Skin of body (tissue), 2 donors: Measurements from ENCODE around the gene FYB1. TPM values are rescaled to one million over a fixed set of nuclear protein-coding genes. Genes with fewer than 3 reads are reported as not detected.

Experiments used
- DNase-seq: peaks from one replicate; lab custom pipeline; 2025; lab: John Stamatoyannopoulos, UW
- total RNA-seq: library from RNA; depleted of rRNA; stranded (reverse); fragments of >200 nt; gene quantifications from one replicate; pipeline ENCODE4 v1.2.3, GENCODE V29; 2014

FYB1 gene
- total RNA-seq, 1 donor from 2014 or later = 6.2 TPM

DNA sequence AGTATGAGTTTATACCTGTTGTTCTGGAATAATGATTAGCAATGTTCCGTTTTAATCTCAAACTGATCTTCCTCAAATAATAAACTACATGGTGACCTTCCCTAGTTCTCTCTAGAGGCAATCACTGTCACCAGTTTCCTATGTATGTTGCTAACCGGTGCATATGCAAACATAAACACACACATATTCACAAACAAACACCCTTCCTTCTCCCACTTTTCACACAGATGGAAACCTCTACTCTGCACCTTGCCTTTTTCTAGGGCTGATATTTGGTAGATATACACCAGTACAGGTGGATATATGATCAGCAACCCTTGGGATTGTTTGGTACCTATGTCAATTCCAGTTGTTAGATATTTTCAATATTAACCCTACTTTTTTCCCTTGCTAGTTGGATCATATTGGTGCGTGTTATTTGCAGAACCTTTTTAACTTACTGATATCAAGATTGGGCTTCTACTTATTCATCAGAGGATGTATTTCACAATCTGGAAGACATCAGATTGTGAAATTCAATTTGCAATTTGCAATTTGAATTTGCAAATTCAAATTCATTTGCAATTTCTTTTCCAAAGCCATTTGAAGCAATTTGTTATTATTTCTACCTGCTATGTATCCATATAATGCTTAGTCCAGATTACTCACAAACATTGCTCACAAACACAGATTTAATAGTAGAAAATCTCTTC, 12.6 kb downstream of the FYB1 start:
- no peak for DNase-seq

DNA sequence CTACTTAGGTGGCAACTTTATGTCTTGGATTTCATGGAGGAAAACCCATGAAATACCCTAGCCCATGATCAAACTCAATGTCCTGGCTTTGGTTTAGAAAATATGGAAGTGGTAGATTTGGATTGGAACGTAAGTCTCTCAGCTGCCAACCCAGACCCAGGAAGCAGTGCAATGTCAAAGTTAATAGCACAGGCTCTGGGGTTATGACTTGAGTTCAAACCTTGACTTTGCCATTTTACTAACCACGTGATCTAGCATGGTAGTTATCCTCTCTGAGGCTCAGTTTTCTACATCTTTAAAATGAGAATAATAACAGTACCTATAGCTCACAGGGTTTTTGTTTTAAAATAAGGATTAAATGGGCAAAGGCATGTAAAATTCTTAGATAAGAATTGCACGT, 13.8 kb downstream of the FYB1 start:
- DNase-seq = no peak

DNA sequence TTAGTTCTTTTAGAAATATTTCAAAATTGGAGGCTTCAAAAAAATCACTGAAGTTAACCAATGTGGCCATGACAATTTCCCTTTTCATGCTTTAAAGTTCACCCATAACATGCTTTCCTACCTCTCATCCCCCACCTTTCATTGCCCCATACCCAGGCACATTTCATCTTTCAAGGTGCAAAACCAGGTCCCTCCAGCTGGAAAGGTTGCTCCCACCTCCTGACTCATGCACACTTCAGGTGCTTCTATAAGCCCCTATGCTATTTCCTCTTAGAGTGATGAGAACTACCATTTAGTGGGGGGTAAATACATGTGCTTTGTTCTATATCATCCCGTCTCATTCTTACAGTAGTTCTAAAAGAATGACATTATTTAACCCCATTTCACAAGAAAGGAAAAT, 15.4 kb downstream of the FYB1 start:
- DNase-seq = no peak

DNA sequence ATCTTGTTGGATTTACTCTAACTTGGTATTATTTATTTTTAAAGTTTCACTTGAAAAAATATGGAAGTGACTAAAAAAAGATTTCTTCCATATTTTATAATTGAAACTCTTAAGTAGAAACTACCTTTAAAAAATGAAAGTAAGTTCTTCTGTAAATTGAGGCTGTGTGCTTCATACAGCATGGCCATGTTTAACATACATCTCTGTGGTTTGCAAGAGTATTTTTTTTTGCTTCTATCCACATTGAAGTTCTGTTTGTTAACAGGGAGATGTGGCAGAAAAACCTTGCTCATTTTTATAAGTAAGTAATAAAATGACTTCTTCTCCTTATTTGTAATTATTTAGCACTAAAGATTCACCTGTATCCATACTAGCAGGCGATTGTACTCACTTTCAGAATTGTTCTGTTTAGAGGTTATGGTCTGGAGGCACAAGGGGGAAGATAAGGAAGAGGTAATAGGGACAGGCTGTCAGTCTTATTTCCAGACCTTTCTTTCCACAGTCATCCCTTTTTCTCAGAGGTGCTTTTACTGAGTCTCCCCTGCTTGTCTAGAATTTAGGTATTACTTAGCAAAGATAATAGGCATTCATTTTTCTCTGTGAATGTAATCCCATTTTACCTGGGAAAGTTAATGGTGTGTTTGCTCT, 16.0 kb downstream of the FYB1 start:
- DNase-seq = no peak

DNA sequence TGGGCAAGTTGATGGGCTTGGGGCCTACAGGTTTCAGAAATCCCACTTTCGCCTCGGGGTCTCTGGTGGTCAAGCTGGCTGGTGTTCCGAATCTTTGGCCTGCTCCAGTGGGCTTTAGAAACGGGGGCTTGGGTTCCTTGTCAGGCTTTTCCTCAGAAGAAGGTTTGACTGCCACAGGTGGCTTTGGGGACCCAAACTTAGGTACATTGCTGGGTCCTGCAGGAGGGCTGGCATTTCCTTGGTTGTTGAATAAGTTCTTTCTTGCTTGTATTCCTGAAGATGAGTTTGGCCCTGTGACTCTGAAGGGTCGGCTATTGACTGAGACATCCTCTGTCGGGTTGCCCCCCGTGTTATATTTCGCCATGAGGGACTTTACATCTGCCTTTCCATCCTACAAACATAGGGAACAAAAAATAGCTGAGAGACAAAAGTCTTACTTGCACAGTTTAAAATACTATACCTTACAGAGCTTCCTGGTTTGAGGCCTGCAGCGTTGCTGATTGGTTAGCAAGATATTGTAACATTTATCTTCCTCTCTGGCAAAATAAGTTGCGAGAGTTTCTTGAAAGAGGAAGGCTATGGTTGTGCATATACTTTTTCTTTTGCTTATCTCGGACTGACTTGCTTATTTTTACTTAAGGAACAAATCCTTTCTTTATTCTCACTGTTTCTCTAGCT, 16.6 kb downstream of the FYB1 start:
- DNase-seq = no peak

DNA sequence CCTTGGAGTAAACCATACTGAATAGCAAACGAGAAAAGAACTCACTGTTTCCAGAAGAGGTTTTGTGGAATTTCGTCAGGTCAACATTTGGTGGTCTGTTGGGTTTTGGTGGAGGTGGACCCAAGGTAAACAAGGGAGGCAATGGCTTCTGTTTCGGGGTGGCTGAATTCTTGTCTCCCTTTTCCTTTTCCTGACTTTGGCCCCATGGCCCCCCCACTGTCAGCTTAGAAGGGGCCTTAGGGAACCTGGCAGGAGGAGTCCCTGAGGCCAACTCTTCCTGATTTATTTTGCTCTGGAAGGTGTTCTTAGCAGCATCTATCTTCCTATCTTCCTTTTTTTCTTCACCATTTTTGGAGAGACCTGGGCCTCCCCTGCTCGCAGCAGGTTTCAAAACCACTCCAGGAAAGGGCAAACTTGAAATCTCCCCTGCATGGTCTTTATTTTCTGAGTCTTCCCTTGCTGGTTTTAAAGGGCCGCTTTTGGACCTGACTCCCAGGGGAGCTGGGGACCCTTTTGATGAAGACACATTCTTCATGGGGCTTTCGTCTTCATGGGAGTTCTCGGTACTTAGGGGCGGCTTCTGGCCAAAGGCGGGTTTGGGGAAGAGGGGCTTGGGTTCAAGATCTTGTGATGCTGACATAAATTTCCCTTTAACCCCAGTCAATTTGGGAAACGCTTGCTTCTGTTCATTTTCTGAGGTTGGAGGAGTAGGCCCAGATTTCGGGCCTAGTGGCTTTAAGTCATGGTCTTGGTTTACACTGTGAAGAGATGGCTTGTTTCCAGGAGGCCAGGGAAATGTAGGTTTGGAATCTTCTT, 17.4 kb downstream of the FYB1 start:
- no peak for DNase-seq

DNA sequence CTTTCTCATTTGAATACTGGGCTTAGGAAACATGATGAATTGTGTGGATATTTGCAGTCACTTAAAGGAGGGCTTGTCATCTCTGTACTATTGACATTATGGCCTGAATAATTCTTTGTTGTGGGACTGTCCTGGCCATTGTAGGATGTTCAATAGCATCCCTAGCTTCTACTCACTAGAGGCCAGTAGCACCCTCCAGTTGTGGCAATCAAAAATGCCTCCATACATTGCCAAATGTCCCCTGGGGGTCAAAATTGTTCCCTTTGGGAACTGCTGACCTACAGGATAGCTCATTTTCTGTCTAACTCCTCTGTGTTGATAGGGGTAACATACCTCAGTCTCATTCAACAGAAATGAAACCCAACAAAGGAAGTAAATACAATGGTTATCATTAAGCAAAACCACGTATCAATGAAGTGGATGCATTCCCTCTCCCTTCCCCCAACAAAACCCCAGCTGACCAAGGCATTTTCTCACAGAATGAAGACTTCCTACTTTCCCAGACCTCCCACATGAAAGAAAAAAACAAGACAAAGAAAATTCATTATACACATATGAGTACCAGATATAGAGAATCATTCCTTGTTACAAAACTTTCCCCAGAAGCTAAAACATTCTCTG, 18.1 kb downstream of the FYB1 start:
- no peak for DNase-seq

DNA sequence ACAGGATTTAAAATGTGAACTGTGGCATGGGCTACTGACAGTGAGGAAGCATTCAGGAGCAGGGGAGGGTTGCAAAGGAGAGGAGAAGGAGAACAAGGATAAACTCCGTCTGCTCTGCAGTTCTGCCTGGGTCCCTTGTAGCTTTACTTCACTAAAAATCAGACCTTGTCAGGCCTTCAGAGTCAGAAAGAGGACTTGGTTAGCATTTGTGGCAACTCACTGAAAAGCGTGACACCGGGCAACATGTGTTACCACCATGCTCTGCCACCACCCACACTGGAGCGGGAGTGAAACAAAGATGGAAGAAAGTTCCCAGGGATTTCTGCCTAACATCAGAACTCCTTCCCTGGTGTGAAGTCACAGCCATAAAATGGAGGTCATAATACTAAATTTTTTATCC, 19.3 kb downstream of the FYB1 start:
- no peak for DNase-seq

DNA sequence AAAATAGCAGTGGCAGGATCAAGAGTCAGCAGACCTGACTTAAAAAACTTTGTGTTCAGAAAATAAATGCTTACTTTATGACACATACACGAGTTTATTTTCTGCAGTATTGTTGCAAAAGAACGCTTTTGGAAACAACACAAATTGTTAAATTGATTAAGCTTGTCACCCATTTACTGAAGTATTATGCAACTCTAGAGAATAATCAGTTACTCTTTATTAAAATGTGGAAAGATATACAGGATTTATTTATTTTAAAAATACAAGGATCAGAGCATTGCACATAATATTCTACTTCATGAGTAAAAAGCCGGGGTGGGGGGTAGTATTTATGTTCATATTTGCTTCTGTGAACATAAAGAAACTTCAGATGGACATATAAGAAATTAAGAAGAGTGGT, 20.0 kb downstream of the FYB1 start:
- no peak for DNase-seq

DNA sequence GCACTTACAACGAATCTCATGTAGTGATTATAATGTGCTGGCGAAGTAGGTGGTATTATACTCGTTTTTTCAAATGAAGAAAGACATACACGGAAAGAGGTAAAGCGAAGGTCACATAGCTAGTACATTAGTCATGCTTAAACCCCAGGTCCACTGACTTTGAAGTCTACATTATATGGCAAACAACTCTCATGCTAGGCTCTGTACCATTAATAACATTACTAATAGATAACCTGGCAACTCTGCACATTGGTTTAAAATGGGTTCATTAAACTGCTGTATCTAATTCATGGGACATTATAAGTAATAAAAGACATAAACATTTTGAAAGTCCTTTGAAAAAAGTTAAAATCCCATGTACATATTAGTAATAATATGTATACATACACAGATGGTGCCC, 21.2 kb downstream of the FYB1 start:
- no peak for DNase-seq

DNA sequence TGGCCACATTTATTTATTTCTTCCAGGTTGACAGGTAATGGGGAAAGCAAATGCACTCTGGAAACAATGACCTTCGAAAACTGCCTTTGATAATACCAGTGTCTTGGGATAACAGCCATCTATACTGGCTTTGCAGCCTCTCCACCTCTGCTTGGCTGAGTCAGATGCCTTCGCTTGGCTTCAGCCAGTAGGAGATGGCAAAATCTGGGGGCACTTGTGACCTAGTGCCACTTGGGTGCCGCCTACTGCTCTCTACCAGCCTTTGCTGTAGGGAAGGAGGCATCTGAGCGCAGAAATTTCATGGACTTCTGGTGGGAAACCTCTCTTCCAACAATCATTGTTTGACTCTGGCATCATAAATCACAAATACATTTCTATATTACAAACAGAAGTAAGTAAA, 21.8 kb downstream of the FYB1 start:
- no peak for DNase-seq

DNA sequence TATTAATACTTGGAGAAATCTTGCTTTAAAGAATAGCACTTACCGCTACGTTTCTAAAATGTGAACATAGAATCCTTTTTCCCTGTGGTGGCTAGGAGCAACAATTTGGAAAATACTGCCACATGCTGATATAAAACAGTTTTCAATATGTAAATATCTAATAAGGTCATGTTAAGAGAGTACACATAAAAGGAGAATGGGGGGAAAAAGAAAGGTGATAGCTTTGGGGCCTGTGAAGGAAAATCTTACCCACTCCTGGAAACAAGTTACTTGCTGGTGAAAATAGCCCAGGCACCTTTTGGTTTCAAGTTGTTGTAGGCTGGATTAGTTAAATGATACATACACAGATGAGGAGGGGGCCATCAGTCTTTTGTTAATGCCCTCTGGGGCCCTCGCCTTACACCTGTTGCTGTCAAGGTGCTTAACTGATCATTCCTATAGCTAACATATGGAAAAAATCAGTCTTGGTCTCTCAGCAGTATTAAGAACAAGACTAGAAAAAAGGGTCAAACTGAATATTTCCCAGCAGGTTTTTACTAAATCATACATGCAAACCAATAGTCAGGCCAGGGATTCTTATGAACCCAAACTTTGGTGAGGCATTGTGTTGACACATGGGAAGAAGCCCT, 24.1 kb downstream of the FYB1 start:
- no peak for DNase-seq

DNA sequence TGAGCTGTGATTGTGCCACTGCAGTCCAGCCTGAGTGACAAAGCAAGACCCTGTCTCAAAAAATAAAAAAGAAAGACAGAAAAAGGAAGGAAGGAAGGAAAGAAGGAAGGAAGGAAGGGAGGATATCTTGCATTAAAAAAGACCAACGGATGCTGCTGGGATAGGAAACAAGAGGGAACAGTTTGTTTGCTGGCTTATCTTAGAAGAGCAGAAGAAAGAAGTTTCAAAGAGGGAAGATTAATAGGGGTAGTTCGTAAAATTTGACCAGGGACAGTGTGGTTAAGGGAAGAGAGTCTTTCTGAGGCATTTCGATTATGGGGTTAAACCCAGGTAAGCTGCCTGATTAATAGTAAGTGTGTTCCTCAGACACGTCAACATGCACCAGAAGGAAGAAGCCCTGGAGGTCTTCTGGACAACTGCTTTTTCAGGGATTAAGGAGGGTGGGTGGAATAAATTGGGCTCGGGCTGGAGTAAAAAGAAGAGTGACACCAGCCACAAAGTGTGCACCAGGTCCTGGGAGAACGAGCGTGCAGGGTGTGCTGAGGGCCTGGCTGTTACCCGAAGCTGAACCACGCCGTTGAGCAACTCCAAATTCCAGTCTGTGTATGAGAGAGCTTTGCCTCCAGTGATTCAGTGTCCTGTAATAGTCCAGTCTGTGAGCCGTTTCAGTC, 24.8 kb downstream of the FYB1 start:
- no peak for DNase-seq

DNA sequence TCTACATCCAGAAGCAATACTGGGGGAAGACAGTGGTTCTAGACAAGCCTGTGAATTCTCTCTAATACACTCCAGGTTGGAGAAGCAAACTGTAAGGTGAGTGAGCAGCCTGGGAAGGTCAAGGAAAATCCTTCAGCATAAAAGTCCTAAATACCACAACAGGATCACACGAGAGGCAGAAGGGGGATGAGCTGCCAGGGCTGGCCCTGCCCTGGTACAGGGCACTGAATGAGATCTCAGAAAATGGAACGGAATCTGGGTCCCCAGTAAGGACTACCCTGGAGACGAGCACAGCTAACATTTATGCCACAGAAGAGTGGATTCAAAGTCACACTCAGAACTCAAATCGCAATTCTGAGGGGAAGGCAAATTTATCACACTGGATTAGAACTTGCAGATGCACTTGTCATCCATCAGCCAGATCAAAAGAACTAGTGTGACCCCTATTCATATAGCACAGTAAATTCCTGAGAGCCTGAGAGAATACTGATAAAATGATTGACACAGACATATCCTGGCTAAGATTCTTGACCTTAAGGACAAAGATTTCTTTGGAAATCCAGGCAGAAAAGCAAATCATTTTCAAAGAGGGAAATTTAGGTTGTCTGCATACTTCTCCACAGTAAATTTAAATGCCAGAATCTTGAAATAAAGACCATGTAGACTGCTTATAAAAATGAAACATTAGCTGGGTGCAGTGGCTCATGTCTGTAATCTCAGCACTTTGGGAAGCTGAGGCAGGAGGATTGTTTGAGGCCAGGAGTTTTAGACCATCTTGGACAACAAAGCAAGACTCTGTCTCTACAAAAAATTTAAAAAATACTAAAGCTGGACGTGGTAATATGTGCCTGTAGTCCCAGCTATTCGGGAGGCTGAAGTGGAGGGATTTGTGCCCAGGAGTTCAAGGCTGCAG, 25.6 kb downstream of the FYB1 start:
- no peak for DNase-seq

DNA sequence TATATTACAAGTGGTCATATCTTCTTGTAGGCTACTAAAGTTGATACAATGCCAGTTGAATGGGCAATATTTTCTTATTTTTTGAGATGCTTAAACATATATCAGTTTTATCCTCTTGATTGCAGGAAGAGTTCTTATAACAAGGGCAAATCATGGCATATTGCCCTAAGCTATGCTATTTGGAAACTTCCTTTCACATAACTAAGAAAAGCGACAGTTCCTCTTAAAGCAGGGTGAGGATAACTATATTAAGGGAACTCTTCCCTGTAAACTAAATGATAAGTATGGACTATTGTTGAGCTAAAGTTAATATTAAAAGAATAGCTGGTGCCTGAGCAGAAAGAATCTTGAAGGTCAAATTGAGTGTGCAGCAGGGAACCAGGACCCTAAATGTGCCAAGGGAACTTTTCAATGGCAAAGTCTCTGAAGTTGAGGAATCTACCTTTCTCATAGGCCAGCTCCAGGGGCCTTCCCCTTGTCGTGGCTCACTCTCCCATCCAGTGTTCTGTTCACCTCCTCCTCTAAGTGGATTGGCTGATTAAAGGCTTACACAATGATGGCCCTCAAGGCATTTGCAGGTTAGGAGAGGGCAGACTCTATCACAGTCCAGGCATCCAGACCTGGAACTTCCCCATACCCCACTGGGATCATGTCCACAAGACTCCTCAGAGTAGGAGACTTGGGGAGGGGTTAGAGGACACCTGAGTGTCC, 26.8 kb downstream of the FYB1 start:
- no peak for DNase-seq

DNA sequence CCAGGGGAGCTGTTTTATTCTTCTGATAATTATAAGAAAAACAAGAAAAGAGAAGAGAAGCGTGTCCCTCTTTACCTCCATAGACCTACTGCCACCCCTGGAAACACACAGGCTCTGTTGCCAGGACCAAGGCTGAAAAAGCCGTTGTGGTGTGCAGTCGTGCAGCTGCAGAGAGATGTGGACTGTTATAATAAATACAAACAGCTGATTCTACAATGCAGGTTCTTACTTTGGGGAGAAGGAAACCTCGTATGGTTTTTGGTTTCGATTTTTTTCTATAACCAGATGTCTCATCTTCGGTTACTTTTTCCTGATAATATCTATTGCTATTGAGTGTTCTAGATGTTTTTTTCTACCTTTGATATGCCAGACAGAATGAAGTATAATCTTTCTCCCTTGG, 28.1 kb downstream of the FYB1 start:
- no peak for DNase-seq

DNA sequence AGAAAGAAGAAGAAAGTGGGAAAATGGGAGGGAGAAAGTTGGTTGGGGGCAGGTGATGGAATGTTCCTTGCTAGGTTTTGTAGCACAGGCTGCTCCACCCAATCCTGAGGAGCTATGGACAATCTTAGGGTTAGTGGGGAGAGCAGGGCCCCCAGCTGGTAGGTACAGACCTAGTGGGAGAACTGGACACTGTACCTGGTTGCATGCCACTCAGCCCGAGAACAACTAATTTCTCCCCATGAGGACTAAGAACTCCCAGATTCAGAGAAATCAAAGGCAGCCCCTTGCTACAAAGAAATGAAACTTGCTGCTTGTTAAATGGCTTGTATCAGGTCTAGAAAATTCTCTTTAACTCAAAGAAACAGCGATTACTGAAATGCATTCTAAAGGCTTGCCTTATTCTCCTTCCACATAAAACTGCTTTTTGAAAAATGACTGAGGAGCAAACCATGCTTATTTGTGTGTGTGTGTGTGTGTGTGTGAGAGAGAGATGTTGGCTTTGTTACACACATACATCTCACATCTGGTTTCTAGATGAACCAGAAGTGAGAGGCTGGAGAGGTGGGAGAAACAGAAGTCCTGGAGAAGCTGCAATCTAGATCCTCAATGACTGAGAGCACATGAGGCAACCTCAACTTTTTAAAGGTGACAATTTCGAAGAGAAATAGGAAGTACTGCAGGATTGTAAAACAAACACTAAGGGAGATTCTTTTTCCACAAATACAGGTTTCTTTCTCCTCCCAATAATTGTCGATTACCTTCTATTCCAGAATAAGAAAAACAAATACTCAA, 28.9 kb downstream of the FYB1 start:
- DNase-seq = no peak
